MCF 10A (cell line): ENCODE measurements around the gene DNAH12. TPM values are rescaled to one million over a fixed set of nuclear protein-coding genes. Genes with fewer than 3 reads are reported as not detected.
"Not testable (repeated sequence)": the region's sequence is repeated elsewhere in the genome, so short reads cannot be mapped to it uniquely, and the experiment has no call there.

Experiments
- BruUV-seq: library from RNA; stranded (reverse); fragments of 400-500 nt; replicated peaks from 2 replicates; lab custom pipeline; 2021; lab: Mats Ljungman, UMichigan
- CTCF ChIA-PET: fragments of 300-600 bp; sonication (Branson Sonifier 250); formaldehyde crosslinking; extraction: SDS; loops from one replicate; lab custom pipeline; 2021; ENCODE audit warnings: antibody characterized with exemption, inconsistent platforms; lab: Yijun Ruan, JAX
- POLR2A ChIA-PET: fragments of 300-600, 350-650 bp; sonication (Branson Sonifier 250); formaldehyde crosslinking; extraction: SDS; loops from one replicate; lab custom pipeline; 2020; ENCODE audit warnings: antibody characterized with exemption, inconsistent platforms; lab: Yijun Ruan, JAX
- DNase-seq: peaks from one replicate; pipeline ENCODE4 v3.0.0-alpha.2; 2018; ENCODE audit not compliant: unreplicated experiment
- H3K27ac Mint-ChIP-seq: one replicate; pipeline ENCODE4 v1.8.0; 2022; ENCODE audit warnings: mild to moderate bottlenecking, low read depth, mixed read lengths; ENCODE audit not compliant: unreplicated experiment
- H3K27me3 Mint-ChIP-seq: one replicate; pipeline ENCODE4 v1.8.0; 2022; ENCODE audit warnings: mixed read lengths; ENCODE audit not compliant: insufficient read depth, unreplicated experiment
- H3K36me3 Mint-ChIP-seq: one replicate; pipeline ENCODE4 v1.8.0; 2022; ENCODE audit warnings: mild to moderate bottlenecking, moderate library complexity, mixed read lengths; ENCODE audit not compliant: insufficient read depth, unreplicated experiment
- H3K4me1 Mint-ChIP-seq: one replicate; pipeline ENCODE4 v1.8.0; 2022; ENCODE audit warnings: mixed read lengths; ENCODE audit not compliant: insufficient read depth, unreplicated experiment
- H3K4me3 Mint-ChIP-seq: one replicate; pipeline ENCODE4 v1.8.0; 2022; ENCODE audit warnings: mild to moderate bottlenecking, moderate library complexity, mixed read lengths; ENCODE audit not compliant: unreplicated experiment
- H3K9me3 Mint-ChIP-seq: one replicate; pipeline ENCODE4 v1.8.0; 2022; ENCODE audit warnings: mixed read lengths; ENCODE audit not compliant: unreplicated experiment
- intact Hi-C: fragments of 100-400 bp; cut with micrococcal nuclease; formaldehyde crosslinking; loops from 2 replicates; pipeline ENCODE4 v1.14.1; 2022
- total RNA-seq: library from RNA; stranded (reverse); gene quantifications from 2 replicates; pipeline ENCODE4 v1.2.3, GENCODE V29; 2022
- TF ChIP-seq, protein P1 (sequence below): fragments of 200-600 bp; IDR thresholded peaks from one replicate; pipeline ENCODE4 v1.8.0; 2022; ENCODE audit warnings: antibody characterized with exemption, mild to moderate bottlenecking; ENCODE audit not compliant: unreplicated experiment

The DNAH12 gene
- total RNA-seq, 1 experiment from 2014 or later: 0.58 TPM

DNA sequence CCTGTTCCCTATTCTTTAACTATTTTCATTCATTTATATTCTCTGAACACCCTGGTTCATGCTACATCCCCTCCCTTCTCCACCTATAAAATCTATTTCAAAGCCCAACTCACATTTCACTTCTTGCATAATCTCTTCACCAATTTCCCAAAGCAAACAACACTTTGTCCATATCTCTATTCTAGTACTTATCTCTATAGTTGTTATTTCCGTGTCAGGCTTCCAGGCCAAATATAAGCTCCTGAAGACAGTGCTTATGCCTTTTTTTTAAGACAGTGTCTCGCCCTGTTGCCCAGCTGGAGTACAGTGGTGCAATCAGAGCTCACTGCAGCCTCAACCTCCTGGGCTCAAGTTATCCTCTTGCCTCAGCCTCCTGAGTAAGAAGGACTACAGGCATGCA, 43.6 kb downstream of the DNAH12 start:
- H3K27ac Mint-ChIP-seq: no peak overlapping the region
- TF ChIP-seq, protein P1, sequence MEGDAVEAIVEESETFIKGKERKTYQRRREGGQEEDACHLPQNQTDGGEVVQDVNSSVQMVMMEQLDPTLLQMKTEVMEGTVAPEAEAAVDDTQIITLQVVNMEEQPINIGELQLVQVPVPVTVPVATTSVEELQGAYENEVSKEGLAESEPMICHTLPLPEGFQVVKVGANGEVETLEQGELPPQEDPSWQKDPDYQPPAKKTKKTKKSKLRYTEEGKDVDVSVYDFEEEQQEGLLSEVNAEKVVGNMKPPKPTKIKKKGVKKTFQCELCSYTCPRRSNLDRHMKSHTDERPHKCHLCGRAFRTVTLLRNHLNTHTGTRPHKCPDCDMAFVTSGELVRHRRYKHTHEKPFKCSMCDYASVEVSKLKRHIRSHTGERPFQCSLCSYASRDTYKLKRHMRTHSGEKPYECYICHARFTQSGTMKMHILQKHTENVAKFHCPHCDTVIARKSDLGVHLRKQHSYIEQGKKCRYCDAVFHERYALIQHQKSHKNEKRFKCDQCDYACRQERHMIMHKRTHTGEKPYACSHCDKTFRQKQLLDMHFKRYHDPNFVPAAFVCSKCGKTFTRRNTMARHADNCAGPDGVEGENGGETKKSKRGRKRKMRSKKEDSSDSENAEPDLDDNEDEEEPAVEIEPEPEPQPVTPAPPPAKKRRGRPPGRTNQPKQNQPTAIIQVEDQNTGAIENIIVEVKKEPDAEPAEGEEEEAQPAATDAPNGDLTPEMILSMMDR: no peak
- H3K9me3 Mint-ChIP-seq: no peaks in the 10 kb centered on the region
- no peaks in the 10 kb centered on the region for H3K36me3 Mint-ChIP-seq
- CTCF ChIA-PET: no interaction called here
- DNase-seq: no peak
- POLR2A ChIA-PET: no interaction called here
- H3K4me1 Mint-ChIP-seq: no peaks in the 10 kb centered on the region
- intact Hi-C loops: no loop called here
- no TSS peak for BruUV-seq
- H3K4me3 Mint-ChIP-seq: no peak overlapping the region
- no peaks in the 10 kb centered on the region for H3K27me3 Mint-ChIP-seq

DNA sequence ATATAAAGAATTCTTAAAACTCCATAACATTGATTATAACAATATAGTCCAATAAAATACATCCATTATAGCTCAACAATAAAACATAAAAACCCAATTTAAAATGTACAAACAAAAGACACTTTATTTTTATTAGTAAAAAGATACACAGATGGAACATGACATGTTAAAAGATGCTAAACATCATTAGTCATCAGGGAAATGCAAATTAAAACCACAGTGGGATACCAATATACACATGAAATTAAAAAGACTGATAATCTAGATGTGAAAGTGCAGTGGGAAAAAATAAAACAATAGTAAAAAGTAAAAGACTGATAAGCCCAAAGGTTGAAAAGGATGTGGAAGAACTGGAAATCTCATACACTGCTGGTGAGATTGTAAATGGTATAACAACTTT, 46.2 kb downstream of the DNAH12 start:
- ChIA-PET POLR2A (interaction anchor here (0.7 to 1.3 kb wide), 4 partner anchors 14 to 619 kb away, joined by 3 to 5 read pairs (median 3); partner anchors contain the start of gene ARF4), CTCF (interaction anchor here (0.9 kb wide), 1 partner anchor 47 kb away, joined by 3 read pairs; the partner anchor contains the start of gene DNAH12)
- no peak overlapping the region for H3K27ac Mint-ChIP-seq
- BruUV-seq: no TSS peak
- H3K4me1 Mint-ChIP-seq: no peaks in the 10 kb centered on the region
- H3K27me3 Mint-ChIP-seq: no peaks in the 10 kb centered on the region
- H3K36me3 Mint-ChIP-seq: no peaks in the 10 kb centered on the region
- no peak overlapping the region for H3K4me3 Mint-ChIP-seq
- TF ChIP-seq, protein P1: no peak
- no peaks in the 10 kb centered on the region for H3K9me3 Mint-ChIP-seq
- intact Hi-C loops: no loop called here
- no peak for DNase-seq

DNA sequence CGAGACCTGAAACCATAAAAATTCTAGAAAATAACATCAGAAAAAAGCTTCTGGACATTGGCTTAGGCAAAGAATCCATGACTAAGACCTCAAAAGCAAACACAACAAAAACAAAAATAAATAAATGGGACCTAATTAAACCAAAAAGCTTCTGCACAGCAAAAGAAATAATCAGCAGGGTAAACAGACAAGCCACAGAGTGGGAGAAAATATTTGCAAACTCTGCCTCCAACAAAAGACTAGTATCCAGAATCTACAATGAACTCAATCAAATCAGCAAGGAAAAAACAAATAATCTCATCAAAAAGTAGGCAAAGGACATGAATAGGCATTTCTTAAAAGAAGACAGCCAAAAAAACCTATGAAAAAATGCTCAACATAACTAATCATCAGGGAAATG, 59.6 kb downstream of the DNAH12 start:
- no peaks in the 10 kb centered on the region for H3K36me3 Mint-ChIP-seq
- POLR2A ChIA-PET: no interaction called here
- no peaks in the 10 kb centered on the region for H3K4me1 Mint-ChIP-seq
- DNase-seq: no peak
- no peak overlapping the region for H3K4me3 Mint-ChIP-seq
- TF ChIP-seq, protein P1: no peak
- no peak overlapping the region for H3K27ac Mint-ChIP-seq
- no TSS peak for BruUV-seq
- H3K9me3 Mint-ChIP-seq: no peaks in the 10 kb centered on the region
- H3K27me3 Mint-ChIP-seq: no peaks in the 10 kb centered on the region
- intact Hi-C loops: no loop called here
- CTCF ChIA-PET: no interaction called here

- H3K4me3 Mint-ChIP-seq, DNase-seq, H3K4me1 Mint-ChIP-seq, H3K27ac Mint-ChIP-seq, BruUV-seq, H3K36me3 Mint-ChIP-seq, H3K9me3 Mint-ChIP-seq, intact Hi-C loops, POLR2A ChIA-PET, H3K27me3 Mint-ChIP-seq: not testable (repeated sequence)
- CTCF ChIA-PET: interaction anchor here (0.6 kb wide), 1 partner anchor 15 kb away, joined by 3 read pairs; no protein-coding TSS in a partner anchor
Observed at GRCh38 chr3:57477193-57477592, 67.0 kb downstream of the DNAH12 start.
